ENCODE measurements around the gene WDR18. TPM values are rescaled to one million over a fixed set of nuclear protein-coding genes. Genes with fewer than 3 reads are reported as not detected.

Gene WDR18
- polyA plus RNA-seq, 1 donor (not counting 4 experiments of a cell fraction or from before 2014, with no cell fraction given), result 26.3 TPM

DNA sequence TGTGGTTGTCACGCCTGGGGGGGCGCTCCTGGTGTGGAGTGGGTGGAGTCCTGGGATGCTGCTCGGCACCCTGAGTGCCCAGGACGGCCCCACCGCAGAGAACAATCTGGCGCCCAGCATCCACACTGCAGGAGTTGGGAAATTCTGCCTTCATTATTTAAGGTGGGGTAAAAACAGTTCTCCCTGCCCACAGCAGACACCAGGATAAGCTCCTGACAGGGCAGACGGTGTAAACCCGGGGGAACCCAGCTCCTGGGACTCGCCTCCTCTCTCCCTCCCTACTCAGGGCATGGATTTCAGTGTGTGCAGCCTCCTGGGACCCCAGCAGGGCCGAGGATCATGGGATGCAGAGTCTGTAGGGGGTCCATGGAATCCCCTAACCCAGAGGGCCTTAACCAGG is 7.7 kb upstream of the WDR18 start:
- no peak for FAIRE-seq
- Histone ChIP-seq H3K9me1 (ENCODE audit: control insufficient read depth, extremely low read depth, insufficient read depth, low read length) (no peaks in the 10 kb centered on the region), H3K36me3 (ENCODE audit: control insufficient read depth in 2 of 2, extremely low read depth in 1 of 2, insufficient read depth in 2 of 2, low read length in 2 of 2) (peaks cover 0 to 1% of the 10 kb centered on the region in 2 experiments), H3K27ac (ENCODE audit: control insufficient read depth, insufficient read depth, low read length) (no peak overlapping the region), H3K9ac (ENCODE audit: control insufficient read depth, extremely low read depth, insufficient read depth, low read length) (no peak overlapping the region), H3K27me3 (ENCODE audit: control insufficient read depth, extremely low read depth, insufficient read depth, low read length) (peaks cover 7% of the 10 kb centered on the region), H4K20me1 (ENCODE audit: control insufficient read depth, extremely low read depth, insufficient read depth, low read length) (no peaks in the 10 kb centered on the region), H3K9me3 (ENCODE audit: control insufficient read depth, low read depth, low read length) (no peaks in the 10 kb centered on the region), H3K4me2 (ENCODE audit: control insufficient read depth, extremely low read depth, insufficient read depth, low read depth, low read length) (no peak overlapping the region), H3K4me3 (ENCODE audit: control insufficient read depth in 2 of 3, extremely low read depth in 1 of 3, insufficient read depth in 2 of 3, low read depth in 1 of 3, low read length in 3 of 3) (no peak overlapping the region), H3K79me2 (ENCODE audit: control insufficient read depth, insufficient read depth, low read length) (no peaks in the 10 kb centered on the region), H3K4me1 (ENCODE audit: control insufficient read depth, extremely low read depth, insufficient read depth, low read length) (no peaks in the 10 kb centered on the region), H2AFZ (ENCODE audit: control insufficient read depth, low read length) (no peak overlapping the region)
- dilution Hi-C loops (cut with MboI; ENCODE audit: extremely low pct_ligation_motif_present, low sequenced_read_pairs), result no loop called here
- TF ChIP-seq EZH2 (IDR thresholded peaks at IDR 0.05; ENCODE audit: low read length) (no peak), CTCF (optimal IDR thresholded peaks at IDR 0.05 in 1 of 3, IDR thresholded peaks at IDR 0.05 in 1 of 3, conservative IDR thresholded peaks at IDR 0.05 in 1 of 3; ENCODE audit: extremely low read depth in 1 of 3, insufficient read depth in 2 of 3, low read length in 3 of 3) (no peak)
- no peak for DNase-seq (ENCODE audit: low read depth, low spot score)

DNA sequence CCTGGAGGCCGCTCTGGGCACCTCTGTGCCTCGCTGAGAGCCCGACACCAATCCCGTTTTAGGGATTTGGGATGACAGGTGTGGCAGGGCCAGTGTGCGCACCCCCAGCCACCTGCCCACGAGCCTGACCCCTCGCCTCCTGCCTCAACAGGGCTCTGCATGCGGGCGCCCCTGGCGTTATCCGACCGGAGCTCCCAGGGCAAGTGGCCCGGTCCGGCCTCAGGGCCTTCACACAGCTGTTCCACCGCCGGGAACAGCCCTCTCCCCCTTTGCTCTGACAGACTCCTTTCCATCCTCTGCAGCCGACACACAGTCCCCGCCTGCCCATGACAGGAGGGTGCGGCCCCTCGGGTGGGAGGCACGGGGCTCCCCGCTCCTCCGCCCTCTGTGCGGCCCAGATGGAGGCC is 7.1 kb upstream of the WDR18 start:
- dilution Hi-C loops (cut with MboI; ENCODE audit: extremely low pct_ligation_motif_present, low sequenced_read_pairs), result no loop called here
- H3K9ac ChIP-seq (ENCODE audit: control insufficient read depth, extremely low read depth, insufficient read depth, low read length), result no peak overlapping the region

More for the DNA sequence above, 7.1 kb upstream of the WDR18 start:
- FAIRE-seq, result no peak
- Histone ChIP-seq H3K4me1 (ENCODE audit: control insufficient read depth, extremely low read depth, insufficient read depth, low read length) (no peaks in the 10 kb centered on the region), H4K20me1 (ENCODE audit: control insufficient read depth, extremely low read depth, insufficient read depth, low read length) (no peaks in the 10 kb centered on the region), H3K79me2 (ENCODE audit: control insufficient read depth, insufficient read depth, low read length) (no peaks in the 10 kb centered on the region), H3K9me3 (ENCODE audit: control insufficient read depth, low read depth, low read length) (no peaks in the 10 kb centered on the region), H3K9me1 (ENCODE audit: control insufficient read depth, extremely low read depth, insufficient read depth, low read length) (no peaks in the 10 kb centered on the region), H2AFZ (ENCODE audit: control insufficient read depth, low read length) (no peak overlapping the region), H3K27me3 (ENCODE audit: control insufficient read depth, extremely low read depth, insufficient read depth, low read length) (peaks cover 7% of the 10 kb centered on the region), H3K36me3 (ENCODE audit: control insufficient read depth in 2 of 2, extremely low read depth in 1 of 2, insufficient read depth in 2 of 2, low read length in 2 of 2) (peaks cover 0 to 1% of the 10 kb centered on the region in 2 experiments), H3K27ac (ENCODE audit: control insufficient read depth, insufficient read depth, low read length) (no peak overlapping the region), H3K4me2 (ENCODE audit: control insufficient read depth, extremely low read depth, insufficient read depth, low read depth, low read length) (no peak overlapping the region), H3K4me3 (ENCODE audit: control insufficient read depth in 2 of 3, extremely low read depth in 1 of 3, insufficient read depth in 2 of 3, low read depth in 1 of 3, low read length in 3 of 3) (no peak overlapping the region)
- TF ChIP-seq EZH2 (IDR thresholded peaks at IDR 0.05; ENCODE audit: low read length), result no peak
- TF ChIP-seq CTCF (optimal IDR thresholded peaks at IDR 0.05 in 1 of 3, IDR thresholded peaks at IDR 0.05 in 1 of 3, conservative IDR thresholded peaks at IDR 0.05 in 1 of 3; ENCODE audit: extremely low read depth in 1 of 3, insufficient read depth in 2 of 3, low read length in 3 of 3), result no peak
- DNase-seq (ENCODE audit: low read depth, low spot score), result no peak

Measured in keratinocyte (primary cell).